Body of pancreas (tissue), 4 donors: Measurements from ENCODE around the gene PHF21B.

ENCODE experiments used
- POLR2A ChIP-seq, 3 donors: fragments of 450-650 bp; IDR thresholded peaks; one replicate each; pipeline ENCODE4 v1.6.1; 2016; ENCODE audit warnings: antibody characterized with exemption in 3 of 3, mild to moderate bottlenecking in 2 of 3
- TF ChIP-seq, protein P1 (sequence below), 7 experiments: fragments of 450-650 bp in 4 of 7; fragments of 200-600 bp in 3 of 7; sonication (generic) in 3 of 7; IDR thresholded peaks; one replicate each; pipeline ENCODE4 v1.5.1; 2016 to 2019; ENCODE audit warnings: antibody characterized with exemption in 7 of 7

DNA sequence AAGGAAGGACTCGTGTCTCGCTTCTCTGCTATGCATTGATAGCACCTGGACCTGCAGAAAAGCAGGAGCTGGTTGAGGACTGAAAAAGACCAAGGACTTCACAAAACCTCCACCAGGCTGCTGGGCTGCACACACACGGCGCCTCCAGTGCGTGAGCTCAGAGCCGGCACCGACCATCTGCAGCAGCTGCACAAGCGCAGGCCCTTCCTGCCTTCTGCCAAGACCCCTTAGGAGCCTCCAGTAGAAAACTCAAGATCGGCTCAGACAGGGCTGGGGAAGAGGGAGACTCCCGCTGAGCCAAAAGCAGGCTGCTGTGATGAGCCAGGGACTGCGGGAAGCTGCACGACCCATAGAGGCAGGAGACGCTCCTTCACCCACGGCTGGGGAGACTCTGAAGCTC lies 70.9 kb downstream of the PHF21B start:
- TF ChIP-seq, protein P1, sequence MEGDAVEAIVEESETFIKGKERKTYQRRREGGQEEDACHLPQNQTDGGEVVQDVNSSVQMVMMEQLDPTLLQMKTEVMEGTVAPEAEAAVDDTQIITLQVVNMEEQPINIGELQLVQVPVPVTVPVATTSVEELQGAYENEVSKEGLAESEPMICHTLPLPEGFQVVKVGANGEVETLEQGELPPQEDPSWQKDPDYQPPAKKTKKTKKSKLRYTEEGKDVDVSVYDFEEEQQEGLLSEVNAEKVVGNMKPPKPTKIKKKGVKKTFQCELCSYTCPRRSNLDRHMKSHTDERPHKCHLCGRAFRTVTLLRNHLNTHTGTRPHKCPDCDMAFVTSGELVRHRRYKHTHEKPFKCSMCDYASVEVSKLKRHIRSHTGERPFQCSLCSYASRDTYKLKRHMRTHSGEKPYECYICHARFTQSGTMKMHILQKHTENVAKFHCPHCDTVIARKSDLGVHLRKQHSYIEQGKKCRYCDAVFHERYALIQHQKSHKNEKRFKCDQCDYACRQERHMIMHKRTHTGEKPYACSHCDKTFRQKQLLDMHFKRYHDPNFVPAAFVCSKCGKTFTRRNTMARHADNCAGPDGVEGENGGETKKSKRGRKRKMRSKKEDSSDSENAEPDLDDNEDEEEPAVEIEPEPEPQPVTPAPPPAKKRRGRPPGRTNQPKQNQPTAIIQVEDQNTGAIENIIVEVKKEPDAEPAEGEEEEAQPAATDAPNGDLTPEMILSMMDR (IDR thresholded peaks at IDR 0.05): no peak
- TF ChIP-seq POLR2A (IDR thresholded peaks at IDR 0.05): no peak
